OCI-LY7 (cell line): ENCODE measurements around the gene CMTM3.

Experiments used
- CTCF ChIP-seq: fragments of 200-600 bp; sonication (generic); conservative IDR thresholded peaks from 2 replicates; pipeline ENCODE4 v1.5.1; 2014; ENCODE audit warnings: mild to moderate bottlenecking, antibody characterized with exemption, low read length, moderate library complexity, mixed read lengths
- EZH2phosphoT487 ChIP-seq: fragments of 200-600 bp; sonication (generic); IDR thresholded peaks from 2 replicates; pipeline ENCODE4 v1.6.1; 2018; ENCODE audit warnings: low read depth, borderline replicate concordance, mild to moderate bottlenecking, mixed run types, antibody characterized with exemption, low read length, moderate library complexity, mixed read lengths

- TF ChIP-seq CTCF (no peak), EZH2phosphoT487 (no peak)
Observed at GRCh38 chr16:66649636-66650205, 45.2 kb downstream of the CMTM3 start.
